EH (cell line): Measurements from ENCODE around the gene EFCC1.

Experiments
- DNase-seq: peaks from one replicate; pipeline ENCODE4 v3.0.0-alpha.2; 2015; ENCODE audit warnings: low read depth

Gene EFCC1

GRCh38 chr3:129001101-129001805, at the start of gene EFCC1:
Gene EFCC1 (plus strand): TSS chr3:129001304. CDS start chr3:129001629, 325 bp downstream.
- DNase-seq = no peak

GRCh38 chr3:128956440-128956839, 44.7 kb upstream of the EFCC1 start:
- DNase-seq = no peak

GRCh38 chr3:128965280-128965679, 35.8 kb upstream of the EFCC1 start:
- no peak for DNase-seq

GRCh38 chr3:128965818-128966217, 35.3 kb upstream of the EFCC1 start:
- no peak for DNase-seq

GRCh38 chr3:128967748-128968355, 33.3 kb upstream of the EFCC1 start:
- DNase-seq = no peak

- peak; percentile 54 for DNase-seq
These were observed 30.9 kb upstream of the EFCC1 start for GRCh38 chr3:128969993-128970739.

- DNase-seq = peak; percentile 12
These were observed 30.4 kb upstream of the EFCC1 start for GRCh38 chr3:128970740-128971047.

- DNase-seq = peak; percentile 60
These were observed 29.5 kb upstream of the EFCC1 start for GRCh38 chr3:128971421-128972100.

GRCh38 chr3:128973988-128974564, 27.0 kb upstream of the EFCC1 start:
- DNase-seq = no peak

- DNase-seq = no peak
These were observed 25.8 kb upstream of the EFCC1 start for GRCh38 chr3:128975276-128975675.

GRCh38 chr3:128983293-128984069, 17.6 kb upstream of the EFCC1 start:
- no peak for DNase-seq

GRCh38 chr3:128984596-128984995, 16.5 kb upstream of the EFCC1 start:
- no peak for DNase-seq

GRCh38 chr3:128987302-128988100, 13.6 kb upstream of the EFCC1 start:
- DNase-seq = no peak

- no peak for DNase-seq
These were observed 12.8 kb upstream of the EFCC1 start for GRCh38 chr3:128988286-128988685.

GRCh38 chr3:128991355-128991895, 9.7 kb upstream of the EFCC1 start:
- no peak for DNase-seq

GRCh38 chr3:128992926-128993460, 8.1 kb upstream of the EFCC1 start:
- DNase-seq = no peak

- peak; percentile 75 for DNase-seq
These were observed 7.5 kb upstream of the EFCC1 start, which contains the start of gene CFAP92 for GRCh38 chr3:128993461-128994172. Gene CFAP92 (minus strand): TSS chr3:128994076. CDS start chr3:128993304, 772 bp downstream.

- DNase-seq = no peak
These were observed 7.0 kb upstream of the EFCC1 start for GRCh38 chr3:128994173-128994512.
